GM12878 (cell line): ENCODE results near the gene ANKRD23. TPM values are rescaled to one million over a fixed set of nuclear protein-coding genes. Genes with fewer than 3 reads are reported as not detected.

Experiments used
- CHD2 ChIP-seq: IDR thresholded peaks from 2 replicates; pipeline ENCODE4 v1.6.1; 2011; ENCODE audit warnings: low read depth, low read length, improper control_type of control experiment, borderline replicate concordance
- CREB1 ChIP-seq: IDR thresholded peaks from 2 replicates; pipeline ENCODE4 v1.6.1; 2012; ENCODE audit warnings: low read depth, mild to moderate bottlenecking, inconsistent platforms
- EZH2 ChIP-seq: IDR thresholded peaks from 2 replicates; pipeline ENCODE4 v1.6.1; 2012; ENCODE audit warnings: low read depth, mild to moderate bottlenecking, control low read depth, inconsistent platforms, low read length, borderline replicate concordance; ENCODE audit not compliant: control insufficient read depth
- GABPA ChIP-seq: IDR thresholded peaks from 2 replicates; pipeline ENCODE4 v1.6.1; 2014; ENCODE audit warnings: antibody characterized with exemption, low read depth, mild to moderate bottlenecking, inconsistent platforms
- IRF4 ChIP-seq: IDR thresholded peaks from 2 replicates; pipeline ENCODE4 v1.6.1; 2011; ENCODE audit warnings: low read depth, low read length
- JUNB ChIP-seq: IDR thresholded peaks from 2 replicates; pipeline ENCODE4 v1.6.1; 2016; ENCODE audit warnings: antibody characterized with exemption, mild to moderate bottlenecking
- KDM1A ChIP-seq: fragments of 200-600 bp; sonication (generic); IDR thresholded peaks from 2 replicates; pipeline ENCODE4 v1.6.1; 2016; ENCODE audit warnings: borderline replicate concordance
- LARP7 ChIP-seq: fragments of 450-650 bp; IDR thresholded peaks from 2 replicates; pipeline ENCODE4 v1.6.1; 2017; ENCODE audit warnings: mild to moderate bottlenecking
- NFIC ChIP-seq: IDR thresholded peaks from 2 replicates; pipeline ENCODE4 v1.6.1; 2012; ENCODE audit warnings: low read depth, mild to moderate bottlenecking, inconsistent platforms, low read length, moderate library complexity
- NR2C2 ChIP-seq: IDR thresholded peaks from 2 replicates; pipeline ENCODE4 v1.6.1; 2011; ENCODE audit warnings: borderline replicate concordance, low read depth; ENCODE audit not compliant: control insufficient read depth, insufficient read length
- POU2F2 ChIP-seq: IDR thresholded peaks from 3 replicates; pipeline ENCODE4 v1.6.1; 2011; ENCODE audit warnings: low read depth, mild to moderate bottlenecking, low read length, borderline replicate concordance
- RELA ChIP-seq: fragments of 450-650 bp; IDR thresholded peaks from 2 replicates; pipeline ENCODE4 v1.8.0; 2014; ENCODE audit warnings: borderline replicate concordance; ENCODE audit not compliant: partially characterized antibody
- SMC3 ChIP-seq: IDR thresholded peaks from 2 replicates; pipeline ENCODE4 v1.6.1; 2011; ENCODE audit warnings: low read length, improper control_type of control experiment, borderline replicate concordance
- SUPT20H ChIP-seq: IDR thresholded peaks from 2 replicates; pipeline ENCODE4 v1.6.1; 2011; ENCODE audit warnings: low read depth, mild to moderate bottlenecking, low read length, moderate library complexity, borderline replicate concordance; ENCODE audit not compliant: control insufficient read depth
- TCF3 ChIP-seq: IDR thresholded peaks from 2 replicates; pipeline ENCODE4 v1.6.1; 2012; ENCODE audit warnings: low read depth, mild to moderate bottlenecking, low read length, borderline replicate concordance; ENCODE audit not compliant: insufficient read depth
- TCF7 ChIP-seq: IDR thresholded peaks from 2 replicates; pipeline ENCODE4 v1.6.1; 2014; ENCODE audit warnings: antibody characterized with exemption, borderline replicate concordance
- ZNF217 ChIP-seq: fragments of 450-650 bp; IDR thresholded peaks from 2 replicates; pipeline ENCODE4 v1.6.1; 2017; ENCODE audit warnings: antibody characterized with exemption, mild to moderate bottlenecking
- polyA plus RNA-seq, 11 experiments: library from polyadenylated mRNA; depleted of rRNA in 4 of 11; unstranded in 6 of 11; stranded (reverse) in 5 of 11; fragments of >200 nt; fragmentation: Nextera tagmentation in 4 of 11; fragmentation: Illumina TruSeq in 1 of 11; extraction: Ambion mirVana in 4 of 11; extraction: Trizol in 1 of 11; gene quantifications; 1 replicate in 1 of 11; 2 replicates in 10 of 11; pipeline versions ENCODE4 v1.2.1 to v1.2.3, GENCODE V29; 2011 to 2016; ENCODE audit warnings: inconsistent platforms in 2 of 11, missing spikeins in 2 of 11, low read depth in 1 of 11
- total RNA-seq, 4 experiments: library from RNA; depleted of rRNA in 3 of 4; stranded (reverse); fragments of >200 nt in 3 of 4; fragmentation: Illumina TruSeq in 1 of 4; extraction: Trizol in 1 of 4; gene quantifications; 2 replicates each; pipeline versions ENCODE4 v1.2.1 to v1.2.3, GENCODE V29; 2013 to 2021
- TF ChIP-seq, protein P1 (sequence below): fragments of 450-650 bp; IDR thresholded peaks from 2 replicates; pipeline ENCODE4 v1.6.1; 2016; ENCODE audit warnings: mild to moderate bottlenecking, moderate library complexity, borderline replicate concordance
- TF ChIP-seq, protein P2 (sequence below): IDR thresholded peaks from 2 replicates; pipeline ENCODE4 v1.6.1; 2011; ENCODE audit warnings: low read depth, low read length, improper control_type of control experiment, borderline replicate concordance
- TF ChIP-seq, protein P3 (sequence below): fragments of 450-650 bp; IDR thresholded peaks from 2 replicates; pipeline ENCODE4 v1.6.1; 2018; ENCODE audit warnings: borderline replicate concordance, mild to moderate bottlenecking; ENCODE audit not compliant: partially characterized antibody
- TF ChIP-seq, protein P4 (sequence below): IDR thresholded peaks from 2 replicates; pipeline ENCODE4 v1.6.1; 2011; ENCODE audit warnings: borderline replicate concordance, low read depth, mild to moderate bottlenecking, moderate library complexity, mixed read lengths, low read length; ENCODE audit not compliant: insufficient read depth; ENCODE audit errors: extremely low read length

ANKRD23 gene
- total and polyA plus RNA-seq, 10 of the 15 experiments (the other 5 are each of a cell fraction or from before 2014, with no cell fraction given) = 0.34 to 5.3 (median 2.7) TPM

DNA sequence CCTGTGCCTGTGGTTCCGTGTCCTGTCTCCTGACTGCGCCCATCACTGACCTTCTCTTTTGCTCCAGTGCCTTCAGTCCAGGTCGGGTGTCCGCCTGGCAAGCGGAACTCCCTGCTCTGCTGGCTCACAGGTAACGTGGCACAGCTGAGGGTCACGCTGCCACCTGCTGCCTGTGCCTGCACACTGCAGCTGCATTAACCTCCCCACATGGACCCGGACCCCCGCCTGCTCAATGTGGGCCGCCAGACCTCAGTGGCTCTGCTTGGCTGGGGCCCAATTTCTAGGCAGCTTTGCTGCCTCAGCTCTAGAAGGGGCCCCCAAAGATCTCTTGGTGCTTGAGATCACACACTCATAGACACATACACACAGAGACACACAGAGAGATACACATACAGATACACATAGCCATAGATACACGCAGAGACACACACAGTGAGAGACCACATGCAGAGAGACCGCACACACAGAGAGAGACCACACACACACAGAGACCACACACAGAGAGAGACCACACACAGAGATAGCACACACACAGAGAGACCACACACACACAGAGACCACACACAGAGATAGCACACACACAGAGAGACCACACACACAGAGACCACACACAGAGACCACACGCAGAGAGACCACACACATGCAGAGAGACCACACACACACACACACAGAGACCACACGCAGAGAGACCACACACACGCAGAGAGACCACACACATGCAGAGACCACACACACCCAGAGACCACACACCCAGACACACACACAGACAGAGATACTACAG is 42.6 kb downstream of the ANKRD23 start (continued):
- TF ChIP-seq, protein P1, sequence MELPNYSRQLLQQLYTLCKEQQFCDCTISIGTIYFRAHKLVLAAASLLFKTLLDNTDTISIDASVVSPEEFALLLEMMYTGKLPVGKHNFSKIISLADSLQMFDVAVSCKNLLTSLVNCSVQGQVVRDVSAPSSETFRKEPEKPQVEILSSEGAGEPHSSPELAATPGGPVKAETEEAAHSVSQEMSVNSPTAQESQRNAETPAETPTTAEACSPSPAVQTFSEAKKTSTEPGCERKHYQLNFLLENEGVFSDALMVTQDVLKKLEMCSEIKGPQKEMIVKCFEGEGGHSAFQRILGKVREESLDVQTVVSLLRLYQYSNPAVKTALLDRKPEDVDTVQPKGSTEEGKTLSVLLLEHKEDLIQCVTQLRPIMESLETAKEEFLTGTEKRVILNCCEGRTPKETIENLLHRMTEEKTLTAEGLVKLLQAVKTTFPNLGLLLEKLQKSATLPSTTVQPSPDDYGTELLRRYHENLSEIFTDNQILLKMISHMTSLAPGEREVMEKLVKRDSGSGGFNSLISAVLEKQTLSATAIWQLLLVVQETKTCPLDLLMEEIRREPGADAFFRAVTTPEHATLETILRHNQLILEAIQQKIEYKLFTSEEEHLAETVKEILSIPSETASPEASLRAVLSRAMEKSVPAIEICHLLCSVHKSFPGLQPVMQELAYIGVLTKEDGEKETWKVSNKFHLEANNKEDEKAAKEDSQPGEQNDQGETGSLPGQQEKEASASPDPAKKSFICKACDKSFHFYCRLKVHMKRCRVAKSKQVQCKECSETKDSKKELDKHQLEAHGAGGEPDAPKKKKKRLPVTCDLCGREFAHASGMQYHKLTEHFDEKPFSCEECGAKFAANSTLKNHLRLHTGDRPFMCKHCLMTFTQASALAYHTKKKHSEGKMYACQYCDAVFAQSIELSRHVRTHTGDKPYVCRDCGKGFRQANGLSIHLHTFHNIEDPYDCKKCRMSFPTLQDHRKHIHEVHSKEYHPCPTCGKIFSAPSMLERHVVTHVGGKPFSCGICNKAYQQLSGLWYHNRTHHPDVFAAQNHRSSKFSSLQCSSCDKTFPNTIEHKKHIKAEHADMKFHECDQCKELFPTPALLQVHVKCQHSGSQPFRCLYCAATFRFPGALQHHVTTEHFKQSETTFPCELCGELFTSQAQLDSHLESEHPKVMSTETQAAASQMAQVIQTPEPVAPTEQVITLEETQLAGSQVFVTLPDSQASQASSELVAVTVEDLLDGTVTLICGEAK = no peak
- TF ChIP-seq JUNB (no peak), RELA (no peak), NFIC (no peak), TCF7 (no peak), SUPT20H (no peak), SMC3 (peak; percentile 90), ZNF217 (no peak), EZH2 (no peak), POU2F2 (0 out of 3 replicates have a peak, but pooled peaks have one; percentile 41), KDM1A (no peak), CHD2 (no peak), TCF3 (0 out of 2 replicates have a peak, but pooled peaks have one; percentile 25), CREB1 (no peak), IRF4 (no peak), NR2C2 (no peak), GABPA (no peak), LARP7 (no peak)
- TF ChIP-seq, protein P2, sequence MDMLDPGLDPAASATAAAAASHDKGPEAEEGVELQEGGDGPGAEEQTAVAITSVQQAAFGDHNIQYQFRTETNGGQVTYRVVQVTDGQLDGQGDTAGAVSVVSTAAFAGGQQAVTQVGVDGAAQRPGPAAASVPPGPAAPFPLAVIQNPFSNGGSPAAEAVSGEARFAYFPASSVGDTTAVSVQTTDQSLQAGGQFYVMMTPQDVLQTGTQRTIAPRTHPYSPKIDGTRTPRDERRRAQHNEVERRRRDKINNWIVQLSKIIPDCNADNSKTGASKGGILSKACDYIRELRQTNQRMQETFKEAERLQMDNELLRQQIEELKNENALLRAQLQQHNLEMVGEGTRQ = no peak
- TF ChIP-seq, protein P3, sequence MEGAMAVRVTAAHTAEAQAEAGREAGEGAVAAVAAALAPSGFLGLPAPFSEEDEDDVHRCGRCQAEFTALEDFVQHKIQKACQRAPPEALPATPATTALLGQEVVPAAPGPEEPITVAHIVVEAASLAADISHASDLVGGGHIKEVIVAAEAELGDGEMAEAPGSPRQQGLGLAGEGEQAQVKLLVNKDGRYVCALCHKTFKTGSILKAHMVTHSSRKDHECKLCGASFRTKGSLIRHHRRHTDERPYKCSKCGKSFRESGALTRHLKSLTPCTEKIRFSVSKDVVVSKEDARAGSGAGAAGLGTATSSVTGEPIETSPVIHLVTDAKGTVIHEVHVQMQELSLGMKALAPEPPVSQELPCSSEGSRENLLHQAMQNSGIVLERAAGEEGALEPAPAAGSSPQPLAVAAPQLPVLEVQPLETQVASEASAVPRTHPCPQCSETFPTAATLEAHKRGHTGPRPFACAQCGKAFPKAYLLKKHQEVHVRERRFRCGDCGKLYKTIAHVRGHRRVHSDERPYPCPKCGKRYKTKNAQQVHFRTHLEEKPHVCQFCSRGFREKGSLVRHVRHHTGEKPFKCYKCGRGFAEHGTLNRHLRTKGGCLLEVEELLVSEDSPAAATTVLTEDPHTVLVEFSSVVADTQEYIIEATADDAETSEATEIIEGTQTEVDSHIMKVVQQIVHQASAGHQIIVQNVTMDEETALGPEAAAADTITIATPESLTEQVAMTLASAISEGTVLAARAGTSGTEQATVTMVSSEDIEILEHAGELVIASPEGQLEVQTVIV = no peak
- TF ChIP-seq, protein P4, sequence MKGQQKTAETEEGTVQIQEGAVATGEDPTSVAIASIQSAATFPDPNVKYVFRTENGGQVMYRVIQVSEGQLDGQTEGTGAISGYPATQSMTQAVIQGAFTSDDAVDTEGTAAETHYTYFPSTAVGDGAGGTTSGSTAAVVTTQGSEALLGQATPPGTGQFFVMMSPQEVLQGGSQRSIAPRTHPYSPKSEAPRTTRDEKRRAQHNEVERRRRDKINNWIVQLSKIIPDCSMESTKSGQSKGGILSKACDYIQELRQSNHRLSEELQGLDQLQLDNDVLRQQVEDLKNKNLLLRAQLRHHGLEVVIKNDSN = no peak
